SIG-M5 (cell line): Measurements from ENCODE around the gene SCARB2.

Experiments used
- DNase-seq: peaks from one replicate; lab custom pipeline; 2025; lab: John Stamatoyannopoulos, UW

SCARB2 gene

GRCh38 chr4:76198411-76199237, 15.0 kb downstream of the SCARB2 start:
- no peak for DNase-seq

DNA sequence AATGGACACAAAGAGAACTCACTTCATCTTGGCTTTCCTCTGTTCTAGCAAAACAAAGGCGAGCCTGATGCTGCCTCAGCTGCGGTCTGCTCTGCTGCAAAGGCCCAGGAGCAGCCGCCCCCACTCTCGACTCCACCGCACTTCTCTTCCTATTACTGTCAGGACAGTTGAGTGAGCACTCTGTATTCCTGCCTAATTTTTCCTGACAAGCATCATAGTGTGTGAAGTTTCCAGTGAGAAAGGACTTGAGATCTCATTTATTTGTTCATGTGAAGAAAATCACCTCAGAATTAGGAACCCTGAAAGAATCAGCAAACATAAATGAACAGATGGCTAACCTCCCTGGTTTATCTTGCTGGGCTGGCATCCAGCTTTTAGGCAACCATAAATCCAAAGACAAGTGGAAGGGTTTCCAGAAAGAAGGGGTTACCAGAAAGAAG, 15.6 kb downstream of the SCARB2 start:
- DNase-seq = no peak

- DNase-seq = no peak
These were observed 16.4 kb downstream of the SCARB2 start for GRCh38 chr4:76197031-76197743.

DNA sequence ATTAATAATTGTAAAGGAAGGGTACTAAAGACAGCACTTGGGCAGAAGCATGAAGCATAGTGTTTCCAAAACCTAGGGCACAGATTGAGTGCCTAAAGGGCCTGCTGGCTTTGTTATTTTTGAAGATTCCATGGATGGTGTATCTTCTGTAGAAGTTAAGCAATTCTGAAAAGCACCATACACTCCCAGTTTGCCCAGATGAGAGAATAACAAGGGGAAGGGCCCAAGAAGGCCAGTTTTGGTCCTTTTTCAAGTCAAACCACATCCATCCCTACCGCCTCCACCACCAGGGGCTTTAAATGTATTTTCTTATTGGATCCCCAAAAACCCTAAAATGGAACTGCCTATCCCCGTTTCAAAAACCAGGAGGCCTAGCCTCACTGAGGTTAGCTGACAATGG, 17.2 kb downstream of the SCARB2 start:
- no peak for DNase-seq

DNA sequence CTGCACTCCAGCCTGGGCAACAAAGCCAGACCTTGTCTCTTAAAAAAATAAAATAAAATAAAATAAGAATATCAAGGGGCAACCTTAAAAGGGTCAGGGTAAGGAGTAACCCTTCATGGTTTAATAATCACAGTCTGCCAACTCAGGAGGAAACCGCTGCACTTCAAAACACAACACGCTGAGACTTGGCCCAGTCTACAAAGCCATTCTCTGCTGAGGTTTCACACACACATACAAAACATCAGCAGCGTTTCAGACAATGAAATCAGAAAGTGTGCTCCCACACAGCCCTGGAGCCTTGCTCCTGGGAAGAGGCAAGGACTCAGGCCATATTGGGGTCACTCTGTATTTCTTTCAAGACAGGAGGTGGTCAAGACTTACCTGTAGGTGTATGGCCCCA, 18.3 kb downstream of the SCARB2 start:
- no peak for DNase-seq

- peak; percentile 18 for DNase-seq
These were observed 19.3 kb downstream of the SCARB2 start for GRCh38 chr4:76194325-76194724.

DNA sequence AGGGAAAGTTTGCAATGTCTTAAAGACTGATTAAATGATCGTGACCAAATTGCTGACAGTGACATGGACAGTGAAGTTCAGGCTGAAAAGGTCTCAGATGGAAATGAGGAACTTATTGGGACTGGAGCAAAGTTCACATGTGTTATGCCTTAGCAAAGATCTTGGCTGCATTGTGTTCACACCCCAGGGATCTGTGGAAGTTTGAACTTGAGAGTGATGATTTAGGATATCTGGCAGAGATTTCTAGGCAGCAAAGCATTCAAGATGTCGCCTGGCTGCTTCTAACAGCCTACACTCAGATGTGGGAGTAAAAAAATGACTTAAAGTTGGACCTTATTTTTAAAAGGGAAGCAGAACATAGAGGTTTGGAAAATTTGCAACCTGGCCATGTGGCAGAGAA, 21.4 kb downstream of the SCARB2 start:
- DNase-seq = no peak

GRCh38 chr4:76188557-76188956, 25.1 kb downstream of the SCARB2 start:
- DNase-seq = no peak

- no peak for DNase-seq
These were observed 25.5 kb downstream of the SCARB2 start for GRCh38 chr4:76188149-76188548.

- no peak for DNase-seq
These were observed 26.5 kb downstream of the SCARB2 start for GRCh38 chr4:76187152-76187551.

DNA sequence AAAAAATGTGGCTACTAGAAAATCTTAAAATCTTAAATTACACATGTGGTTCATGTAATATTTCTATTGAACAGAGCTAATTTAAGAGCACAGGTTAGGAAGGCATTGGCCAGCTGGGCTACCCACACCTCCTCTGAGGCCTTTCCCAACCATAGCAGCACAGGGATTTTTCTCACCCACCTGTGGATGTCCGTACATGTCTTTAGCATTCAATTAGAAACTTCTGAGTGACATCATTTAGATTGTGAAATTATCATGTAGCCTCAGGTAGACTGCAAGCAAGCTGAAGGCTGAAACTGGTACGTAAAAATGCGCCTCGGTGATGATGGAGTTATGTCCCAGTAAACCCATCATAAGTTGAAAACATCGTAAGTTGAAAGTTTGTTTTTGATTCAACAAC, 31.2 kb downstream of the SCARB2 start:
- no peak for DNase-seq

DNA sequence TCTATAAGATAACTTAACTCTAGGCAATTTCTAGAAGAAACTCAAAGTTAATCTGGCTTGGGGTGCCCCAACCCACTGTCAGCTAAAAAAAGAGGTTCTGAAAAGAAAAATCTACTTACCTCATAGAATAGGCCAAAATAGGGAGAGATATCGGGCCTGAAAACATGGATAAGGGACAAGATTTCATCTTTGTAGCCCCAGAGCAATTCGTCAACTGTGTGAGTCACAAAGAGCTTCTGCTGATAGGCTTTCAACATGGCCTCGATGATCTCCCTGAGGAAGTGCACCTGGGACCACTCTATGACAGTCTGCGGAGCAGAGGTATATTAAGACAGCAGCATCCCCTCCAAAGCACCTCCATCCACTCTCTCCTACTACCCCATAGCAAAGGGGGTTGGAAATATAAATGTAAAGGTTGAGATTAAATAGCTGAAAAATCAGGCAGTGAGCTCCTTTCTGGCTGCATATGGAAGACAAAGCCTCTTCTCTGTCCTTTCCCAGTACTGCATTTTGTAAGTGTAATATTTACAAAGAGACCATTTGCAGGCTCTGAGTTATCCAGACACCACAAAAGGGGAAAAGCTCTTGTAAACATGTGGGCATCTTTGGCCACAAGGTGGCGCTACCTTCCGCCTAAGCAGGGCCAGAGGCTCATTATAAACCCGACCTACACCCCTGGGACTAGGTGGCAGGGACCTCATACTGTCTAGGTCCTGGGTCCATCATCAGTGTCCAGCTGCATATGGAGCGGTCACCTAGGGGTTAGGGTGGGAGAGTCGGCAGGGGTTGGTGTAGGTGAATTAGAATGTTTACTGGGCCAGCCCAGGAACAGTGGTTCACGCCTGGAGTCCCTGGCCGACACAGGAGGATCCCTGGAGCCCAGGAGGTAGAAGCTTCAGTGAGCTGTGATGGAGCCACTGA, 34.0 kb downstream of the SCARB2 start:
- DNase-seq = peak; percentile 1

GRCh38 chr4:76178296-76178695, 35.3 kb downstream of the SCARB2 start:
- no peak for DNase-seq

DNA sequence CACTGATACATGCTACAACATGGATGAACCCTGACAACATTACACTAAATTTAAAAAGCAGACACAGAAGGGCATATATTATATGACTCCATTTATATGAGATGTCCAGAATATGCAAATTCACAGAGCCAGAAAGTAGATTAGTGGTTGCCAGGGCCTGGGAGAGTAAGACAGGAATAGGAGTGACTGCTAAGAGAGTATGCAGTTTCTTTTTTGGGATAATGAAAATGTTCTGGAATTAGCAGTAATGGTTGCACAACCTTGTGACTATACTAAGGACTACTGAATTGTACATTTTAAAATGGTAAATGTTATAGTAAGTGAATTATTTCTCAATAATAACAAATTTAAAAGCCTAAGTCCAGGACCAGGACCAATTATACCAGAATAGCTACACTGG, 35.9 kb downstream of the SCARB2 start:
- DNase-seq = no peak

GRCh38 chr4:76175336-76175735, 38.3 kb downstream of the SCARB2 start:
- DNase-seq = no peak

DNA sequence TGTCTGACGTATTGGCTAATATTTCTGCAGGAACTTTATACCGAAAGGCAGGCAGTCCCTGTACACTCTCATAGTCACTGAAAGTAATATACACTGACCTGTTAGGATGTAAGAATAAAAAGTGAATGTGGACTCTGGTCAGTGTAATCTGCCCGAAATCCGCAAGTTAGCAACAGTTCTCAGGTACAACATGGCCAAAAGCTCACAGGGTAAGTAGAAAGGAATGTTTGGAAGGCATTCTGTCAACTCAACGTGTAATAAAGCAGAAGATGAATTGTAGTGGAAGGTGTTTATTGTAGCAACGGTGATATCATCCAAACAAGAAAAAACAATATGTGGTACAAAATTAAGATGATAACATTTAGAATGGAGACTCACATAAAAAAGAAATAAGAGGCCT, 39.4 kb downstream of the SCARB2 start:
- DNase-seq = no peak

GRCh38 chr4:76168688-76169087, 44.9 kb downstream of the SCARB2 start:
- no peak for DNase-seq

GRCh38 chr4:76166480-76166879, 47.1 kb downstream of the SCARB2 start:
- DNase-seq = no peak

DNA sequence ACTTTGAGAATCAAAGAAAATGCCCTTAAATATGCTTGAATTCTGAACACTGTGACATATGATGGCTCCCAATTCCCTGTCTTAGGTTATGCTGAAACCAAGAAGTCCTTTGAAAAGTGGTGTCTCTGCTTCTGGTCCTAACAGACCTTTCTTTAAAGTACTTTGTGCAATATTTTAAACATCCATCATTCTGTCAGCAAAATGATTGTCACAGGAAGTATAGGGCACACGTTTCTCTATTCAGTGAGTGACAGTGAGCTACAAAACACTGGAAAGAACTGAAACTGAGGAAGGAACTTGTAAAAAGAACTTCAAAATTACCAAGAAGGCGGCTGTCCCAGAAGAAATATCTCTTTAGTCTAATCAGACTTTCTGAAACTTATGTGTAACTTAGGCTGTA, 53.3 kb downstream of the SCARB2 start:
- no peak for DNase-seq

GRCh38 chr4:76156635-76157034, 57.0 kb downstream of the SCARB2 start:
- DNase-seq = no peak

GRCh38 chr4:76155979-76156378, 57.6 kb downstream of the SCARB2 start:
- no peak for DNase-seq

- DNase-seq = no peak
These were observed 60.3 kb downstream of the SCARB2 start for GRCh38 chr4:76153356-76153755.
